Measurements from ENCODE around the gene ANKRD26. TPM values are rescaled to one million over a fixed set of nuclear protein-coding genes. Genes with fewer than 3 reads are reported as not detected.

ANKRD26 gene
- total and polyA plus RNA-seq, 4 donors = 0.81 to 5.9 (median 4.2) TPM

- Histone ChIP-seq H3K4me1 (ENCODE audit: control insufficient read depth in 4 of 4, insufficient read depth in 4 of 4, low read length in 3 of 4) (no peaks in the 10 kb centered on the region), H3K9ac (ENCODE audit: low read depth in 1 of 2, low read length in 2 of 2) (no peak overlapping the region), H3K9me3 (ENCODE audit: control insufficient read depth in 4 of 4, low read length in 3 of 4) (no peaks in the 10 kb centered on the region), H3K27ac (ENCODE audit: low read depth in 1 of 2, low read length in 2 of 2) (no peak overlapping the region), H3K4me3 (ENCODE audit: low read depth in 1 of 3, low read length in 3 of 3) (no peak overlapping the region), H3K27me3 (ENCODE audit: control insufficient read depth in 4 of 4, insufficient read depth in 4 of 4, low read length in 3 of 4) (no peaks in the 10 kb centered on the region), H3K36me3 (ENCODE audit: control insufficient read depth in 4 of 4, insufficient read depth in 3 of 4, low read depth in 1 of 4, low read length in 3 of 4) (peaks cover 0 to 18% (median 9%) of the 10 kb centered on the region in 4 donors)
- TF ChIP-seq, protein P1, sequence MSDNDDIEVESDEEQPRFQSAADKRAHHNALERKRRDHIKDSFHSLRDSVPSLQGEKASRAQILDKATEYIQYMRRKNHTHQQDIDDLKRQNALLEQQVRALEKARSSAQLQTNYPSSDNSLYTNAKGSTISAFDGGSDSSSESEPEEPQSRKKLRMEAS (IDR thresholded peaks at IDR 0.05) = no peak
- TF ChIP-seq FOXA1 (IDR thresholded peaks at IDR 0.05) (no peak), HNF4A (conservative IDR thresholded peaks at IDR 0.05) (no peak)
- WGBS = 96% methylated on average over 5 of the region's 5 CpGs
- DNase-seq (ENCODE audit: low spot score) = no peak
Observed at GRCh38 chr10:27088119-27089044, 11.9 kb downstream of the ANKRD26 start.

- Histone ChIP-seq H3K27ac (ENCODE audit: low read depth in 1 of 2, low read length in 2 of 2) (no peak overlapping the region), H3K36me3 (ENCODE audit: control insufficient read depth in 4 of 4, insufficient read depth in 3 of 4, low read depth in 1 of 4, low read length in 3 of 4) (peaks cover 1 to 27% (median 27%) of the 10 kb centered on the region in 4 donors), H3K4me3 (ENCODE audit: low read depth in 1 of 3, low read length in 3 of 3) (no peak overlapping the region), H3K4me1 (ENCODE audit: control insufficient read depth in 4 of 4, insufficient read depth in 4 of 4, low read length in 3 of 4) (no peaks in the 10 kb centered on the region), H3K9ac (ENCODE audit: low read depth in 1 of 2, low read length in 2 of 2) (no peak overlapping the region), H3K9me3 (ENCODE audit: control insufficient read depth in 4 of 4, low read length in 3 of 4) (no peaks in the 10 kb centered on the region), H3K27me3 (ENCODE audit: control insufficient read depth in 4 of 4, insufficient read depth in 4 of 4, low read length in 3 of 4) (no peaks in the 10 kb centered on the region)
- no peak for TF ChIP-seq RXRA (IDR thresholded peaks at IDR 0.05)
- TF ChIP-seq EGR1 (IDR thresholded peaks at IDR 0.05; ENCODE audit: low read depth in 2 of 2) = no peak
- TF ChIP-seq ZBTB33 (IDR thresholded peaks at IDR 0.05) = no peak
- TF ChIP-seq YY1 (IDR thresholded peaks at IDR 0.05) = no peak
- no peak for TF ChIP-seq NR2F2 (IDR thresholded peaks at IDR 0.05)
- no peak for TF ChIP-seq SP1 (IDR thresholded peaks at IDR 0.05)
- TF ChIP-seq GABPA (IDR thresholded peaks at IDR 0.05 in 1 of 2, conservative IDR thresholded peaks at IDR 0.05 in 1 of 2) = no peak
- no peak for TF ChIP-seq RAD21 (IDR thresholded peaks at IDR 0.05)
- TF ChIP-seq HNF4G (IDR thresholded peaks at IDR 0.05) = no peak
- TF ChIP-seq, protein P1 (IDR thresholded peaks at IDR 0.05) = no peak
- no peak for TF ChIP-seq ATF3 (IDR thresholded peaks at IDR 0.05)
- no peak for TF ChIP-seq HNF4A (conservative IDR thresholded peaks at IDR 0.05)
- TF ChIP-seq TAF1 (conservative IDR thresholded peaks at IDR 0.05) = no peak
- no peak for DNase-seq (ENCODE audit: low spot score)
- 96% methylated on average over 6 of the region's 6 CpGs for WGBS
Observed at GRCh38 chr10:27072436-27073114, 27.7 kb downstream of the ANKRD26 start.

All from liver (tissue), 9 donors.